HEK293 (cell line): Measurements from ENCODE around the gene CCDC85C.

Experiments used
- CTCF ChIA-PET: fragments of 350-600 bp; formaldehyde crosslinking; extraction: SDS; loops from one replicate; lab custom pipeline; 2021; ENCODE audit warnings: antibody characterized with exemption; lab: Yijun Ruan, JAX
- POLR2A ChIA-PET: fragments of 300-600 bp; formaldehyde crosslinking; extraction: SDS; loops from one replicate; lab custom pipeline; 2020; ENCODE audit warnings: antibody characterized with exemption, inconsistent platforms; lab: Yijun Ruan, JAX
- H3K27ac ChIP-seq: fragments of 200-500 bp; sonication (Bioruptor generic); 2 replicates; pipeline ENCODE4 v1.5.1; 2014; ENCODE audit warnings: low read depth, low read length, control low read depth, inconsistent platforms; ENCODE audit errors: extremely low read depth
- H3K36me3 ChIP-seq, 2 experiments: fragments of 200-500 bp in 1 of 2; sonication (Bioruptor generic) in 1 of 2; 1 replicate in 1 of 2; 2 replicates in 1 of 2; pipeline ENCODE4 v1.5.1; 2014 to 2017; ENCODE audit warnings: inconsistent platforms in 2 of 2, low read length in 2 of 2; ENCODE audit not compliant: control insufficient read depth in 2 of 2, insufficient read depth in 1 of 2
- H3K4me1 ChIP-seq: fragments of 200-500 bp; sonication (Bioruptor generic); 2 replicates; pipeline ENCODE4 v1.5.1; 2014; ENCODE audit warnings: mild to moderate bottlenecking, low read length, inconsistent platforms; ENCODE audit not compliant: control insufficient read depth, insufficient read depth
- H3K4me3 ChIP-seq: 2 replicates; pipeline ENCODE4 v1.5.1; 2011; ENCODE audit warnings: low read depth, mild to moderate bottlenecking, control low read depth, low read length, moderate library complexity
- H3K9me3 ChIP-seq: fragments of 200-500 bp; sonication (Bioruptor generic); 2 replicates; pipeline ENCODE4 v1.5.1; 2014; ENCODE audit warnings: low read depth, low read length, inconsistent platforms; ENCODE audit not compliant: control insufficient read depth, insufficient read depth
- ATF2 ChIP-seq: fragments of 450-650 bp; formaldehyde crosslinking; IDR thresholded peaks from 2 replicates; pipeline ENCODE4 v1.5.1; 2016; ENCODE audit warnings: missing biosample characterization, missing genetic modification characterization, low read depth
- KLF16 ChIP-seq: fragments of 450-650 bp; formaldehyde crosslinking; IDR thresholded peaks from 2 replicates; pipeline ENCODE4 v1.5.1; 2017; ENCODE audit warnings: missing biosample characterization, missing genetic modification characterization
- SCRT2 ChIP-seq: fragments of 450-650 bp; formaldehyde crosslinking; IDR thresholded peaks from 2 replicates; pipeline ENCODE4 v1.5.1; 2016; ENCODE audit warnings: missing biosample characterization, missing genetic modification characterization
- SP2 ChIP-seq: fragments of 450-650 bp; formaldehyde crosslinking; IDR thresholded peaks from 2 replicates; pipeline ENCODE4 v1.5.1; 2016; ENCODE audit warnings: missing biosample characterization, missing genetic modification characterization
- ZBTB20 ChIP-seq: fragments of 450-650 bp; formaldehyde crosslinking; IDR thresholded peaks from 2 replicates; pipeline ENCODE4 v1.5.1; 2016; ENCODE audit warnings: missing biosample characterization, missing genetic modification characterization
- ZBTB49 ChIP-seq: fragments of 450-650 bp; formaldehyde crosslinking; IDR thresholded peaks from 2 replicates; pipeline ENCODE4 v1.5.1; 2016; ENCODE audit warnings: missing biosample characterization, missing genetic modification characterization, low read depth
- ZNF138 ChIP-seq: fragments of 450-650 bp; formaldehyde crosslinking; IDR thresholded peaks from 2 replicates; pipeline ENCODE4 v1.5.1; 2016; ENCODE audit warnings: missing biosample characterization, missing genetic modification characterization, borderline replicate concordance
- ZNF2 ChIP-seq: fragments of 450-650 bp; formaldehyde crosslinking; IDR thresholded peaks from 2 replicates; pipeline ENCODE4 v1.5.1; 2016; ENCODE audit warnings: missing biosample characterization, missing genetic modification characterization
- ZNF223 ChIP-seq: fragments of 450-650 bp; formaldehyde crosslinking; IDR thresholded peaks from 2 replicates; pipeline ENCODE4 v1.5.1; 2016; ENCODE audit warnings: missing biosample characterization, missing genetic modification characterization
- ZNF266 ChIP-seq: fragments of 450-650 bp; formaldehyde crosslinking; IDR thresholded peaks from 2 replicates; pipeline ENCODE4 v1.5.1; 2016; ENCODE audit warnings: missing biosample characterization, missing genetic modification characterization, low read depth
- ZNF280D ChIP-seq: fragments of 450-650 bp; formaldehyde crosslinking; IDR thresholded peaks from 2 replicates; pipeline ENCODE4 v1.5.1; 2016; ENCODE audit warnings: missing biosample characterization, missing genetic modification characterization
- ZNF37A ChIP-seq: fragments of 450-650 bp; IDR thresholded peaks from 2 replicates; pipeline ENCODE4 v1.5.1; 2018; ENCODE audit warnings: missing biosample characterization, missing genetic modification characterization
- ZNF544 ChIP-seq: fragments of 450-650 bp; formaldehyde crosslinking; IDR thresholded peaks from 2 replicates; pipeline ENCODE4 v1.5.0; 2017; ENCODE audit warnings: missing biosample characterization, missing genetic modification characterization
- ZNF629 ChIP-seq: fragments of 450-650 bp; formaldehyde crosslinking; IDR thresholded peaks from 2 replicates; pipeline ENCODE4 v1.5.1; 2017; ENCODE audit warnings: missing biosample characterization, missing genetic modification characterization
- ZNF664 ChIP-seq: fragments of 450-650 bp; formaldehyde crosslinking; IDR thresholded peaks from 2 replicates; pipeline ENCODE4 v1.5.1; 2016; ENCODE audit warnings: missing biosample characterization, missing genetic modification characterization
- ZNF692 ChIP-seq: fragments of 450-650 bp; formaldehyde crosslinking; IDR thresholded peaks from 2 replicates; pipeline ENCODE4 v1.5.1; 2016; ENCODE audit warnings: missing biosample characterization, missing genetic modification characterization
- ZSCAN16 ChIP-seq: fragments of 450-650 bp; formaldehyde crosslinking; IDR thresholded peaks from 2 replicates; pipeline ENCODE4 v1.5.1; 2016; ENCODE audit warnings: missing biosample characterization, missing genetic modification characterization

Gene CCDC85C

GRCh38 chr14:99562856-99563748 is 40.9 kb downstream of the CCDC85C start (continued):
- TF ChIP-seq KLF16 (no peak), ZNF544 (tag by site-specific recombination) (no peak), ZNF223 (tag by site-specific recombination) (peak; percentile 50; the same call in 1 of the 2 replicates), ZNF664 (tag by site-specific recombination) (no peak), SP2 (tag by site-specific recombination) (no peak), ZNF2 (peak; percentile 90), ZNF138 (no peak), ATF2 (no peak), SCRT2 (no peak)

GRCh38 chr14:99561864-99562263 is 42.1 kb downstream of the CCDC85C start:
- no peak overlapping the region for H3K4me3 ChIP-seq
- ChIA-PET POLR2A (interaction anchor here (1.9 kb wide), 1 partner anchor 42 kb away, joined by 8 read pairs; the partner anchor contains the start of gene CCDC85C), CTCF (interaction anchor here (0.5 to 1.9 kb wide), 4 partner anchors 11 to 284 kb away, joined by 3 to 12 read pairs (median 3); no protein-coding TSS in a partner anchor)
- peaks cover 26% of the 10 kb centered on the region for H3K4me1 ChIP-seq
- no peak for TF ChIP-seq ZNF280D (tag by site-specific recombination)
- TF ChIP-seq ZSCAN16, result no peak
- no peak for TF ChIP-seq ZBTB49
- TF ChIP-seq ZNF37A (tag by site-specific recombination), result no peak
- TF ChIP-seq ZNF266 (tag by site-specific recombination), result no peak
- TF ChIP-seq ATF2, result peak; percentile 90
- TF ChIP-seq ZBTB20 (tag by site-specific recombination), result 0 out of 2 replicates have a peak, but pooled peaks have one; percentile 40
- TF ChIP-seq ZNF692, result no peak
- 0 out of 2 replicates have a peak, but pooled peaks have one; percentile 21 for TF ChIP-seq SCRT2
- peak; percentile 45; the same call in 1 of the 2 replicates for TF ChIP-seq ZNF629 (tag by site-specific recombination)
- H3K36me3 ChIP-seq, result no peaks in the 10 kb centered on the region
- H3K27ac ChIP-seq, result no peak overlapping the region
- no peaks in the 10 kb centered on the region for H3K9me3 ChIP-seq
